ENCODE data around the gene PRRC1.
A peak's percentile ranks its signal among the peaks of the same experiment; 100 is the strongest.

Gene PRRC1

GRCh38 chr5:127517110-127517479 is 345 bp upstream of the PRRC1 start:
- CTCF ChIA-PET: interaction anchor here (0.9 kb wide), 1 partner anchor 26 kb away, joined by 3 read pairs; no protein-coding TSS in a partner anchor
- no peak for DNase-seq (ENCODE audit: extremely low spot score)
- POLR2A ChIA-PET: no interaction called here
- TF ChIP-seq CTCF (IDR thresholded peaks at IDR 0.05; ENCODE audit: control extremely low read depth, extremely low read depth, low read depth, missing control alignments): no peak

GRCh38 chr5:127518319-127518621 is 830 bp downstream of the PRRC1 start:
- ChIA-PET CTCF (interaction anchor here (1.0 kb wide), 1 partner anchor 10 kb away, joined by 3 read pairs; no protein-coding TSS in a partner anchor), POLR2A (interaction anchor here (0.7 kb wide), 1 partner anchor 68 kb away, joined by 6 read pairs; no protein-coding TSS in a partner anchor)
- TF ChIP-seq CTCF (IDR thresholded peaks at IDR 0.05; ENCODE audit: control extremely low read depth, extremely low read depth, low read depth, missing control alignments): no peak
- DNase-seq (ENCODE audit: extremely low spot score): peak; percentile 25

- TF ChIP-seq CTCF (IDR thresholded peaks at IDR 0.05; ENCODE audit: control extremely low read depth, extremely low read depth, low read depth, missing control alignments): no peak
- DNase-seq (ENCODE audit: extremely low spot score): no peak
- CTCF ChIA-PET: interaction anchor here (1.4 kb wide), 1 partner anchor 18 kb away, joined by 3 read pairs; no protein-coding TSS in a partner anchor
- POLR2A ChIA-PET: no interaction called here
Measured at GRCh38 chr5:127519527-127519926, 2.1 kb downstream of the PRRC1 start.

GRCh38 chr5:127521138-127521770 is 3.8 kb downstream of the PRRC1 start:
- ChIA-PET POLR2A (no interaction called here), CTCF (interaction anchor here (1.0 to 1.4 kb wide), 2 partner anchors 16 to 30 kb away, joined by 3 to 4 read pairs; no protein-coding TSS in a partner anchor)
- TF ChIP-seq CTCF (IDR thresholded peaks at IDR 0.05; ENCODE audit: control extremely low read depth, extremely low read depth, low read depth, missing control alignments): no peak
- DNase-seq (ENCODE audit: extremely low spot score): no peak

- ChIA-PET POLR2A (no interaction called here), CTCF (no interaction called here)
- no peak for TF ChIP-seq CTCF (IDR thresholded peaks at IDR 0.05; ENCODE audit: control extremely low read depth, extremely low read depth, low read depth, missing control alignments)
- DNase-seq (ENCODE audit: extremely low spot score): no peak
Measured at GRCh38 chr5:127525181-127525580, 7.7 kb downstream of the PRRC1 start.

- POLR2A ChIA-PET: no interaction called here
- TF ChIP-seq CTCF (IDR thresholded peaks at IDR 0.05; ENCODE audit: control extremely low read depth, extremely low read depth, low read depth, missing control alignments): no peak
- CTCF ChIA-PET: no interaction called here
Measured at GRCh38 chr5:127529904-127530682, 12.7 kb downstream of the PRRC1 start.

More at GRCh38 chr5:127529904-127530682, 12.7 kb downstream of the PRRC1 start:
- no peak for DNase-seq (ENCODE audit: extremely low spot score)
